Effector memory CD8-positive, alpha-beta T cell (primary cell): ENCODE measurements around the gene CLK4.
A peak's percentile ranks its signal among the peaks of the same experiment; 100 is the strongest.

ENCODE experiments used
- ATAC-seq: fragments of 150-1000 bp; cut with Tn5 transposase; replicated peaks from 2 replicates; pipeline ENCODE4 v1.10.0; 2021; ENCODE audit warnings: mild to moderate bottlenecking, moderate library complexity
- DNase-seq, 3 experiments: peaks; one replicate each; pipeline ENCODE4 v3.0.0; 2021
- H3K27ac Mint-ChIP-seq, 2 donors: one replicate each; pipeline ENCODE4 v1.8.0; 2022; ENCODE audit warnings: mild to moderate bottlenecking in 2 of 2, mixed read lengths in 2 of 2, moderate library complexity in 2 of 2
- H3K27me3 Mint-ChIP-seq, 2 donors: one replicate each; pipeline ENCODE4 v1.8.0; 2022; ENCODE audit warnings: mixed read lengths in 2 of 2
- H3K36me3 Mint-ChIP-seq: one replicate; pipeline ENCODE4 v1.8.0; 2022; ENCODE audit warnings: mild to moderate bottlenecking, moderate library complexity, mixed read lengths; ENCODE audit not compliant: insufficient read depth
- H3K4me1 Mint-ChIP-seq, 2 donors: one replicate each; pipeline ENCODE4 v1.8.0; 2022; ENCODE audit warnings: low read depth in 2 of 2, mixed read lengths in 2 of 2
- H3K4me3 Mint-ChIP-seq, 2 donors: one replicate each; pipeline ENCODE4 v1.8.0; 2022; ENCODE audit warnings: mild to moderate bottlenecking in 2 of 2, mixed read lengths in 2 of 2, moderate library complexity in 2 of 2
- H3K9me3 Mint-ChIP-seq, 2 donors: one replicate each; pipeline ENCODE4 v1.8.0; 2022; ENCODE audit warnings: mixed read lengths in 2 of 2

The CLK4 gene

GRCh38 chr5:178625679-178626483, 969 bp downstream of the CLK4 start:
- Mint-ChIP-seq H3K36me3 (peaks cover 35% of the 10 kb centered on the region), H3K4me3 (peak overlapping the region; percentile 94 to 98), H3K4me1 (peaks cover 23 to 36% of the 10 kb centered on the region in 2 donors), H3K9me3 (no peaks in the 10 kb centered on the region), H3K27ac (peak overlapping the region; percentile 98 to 99), H3K27me3 (no peaks in the 10 kb centered on the region)
- peak; percentile 6 for ATAC-seq
- DNase-seq: peak in 1 of 3 experiments; percentile 3

DNA sequence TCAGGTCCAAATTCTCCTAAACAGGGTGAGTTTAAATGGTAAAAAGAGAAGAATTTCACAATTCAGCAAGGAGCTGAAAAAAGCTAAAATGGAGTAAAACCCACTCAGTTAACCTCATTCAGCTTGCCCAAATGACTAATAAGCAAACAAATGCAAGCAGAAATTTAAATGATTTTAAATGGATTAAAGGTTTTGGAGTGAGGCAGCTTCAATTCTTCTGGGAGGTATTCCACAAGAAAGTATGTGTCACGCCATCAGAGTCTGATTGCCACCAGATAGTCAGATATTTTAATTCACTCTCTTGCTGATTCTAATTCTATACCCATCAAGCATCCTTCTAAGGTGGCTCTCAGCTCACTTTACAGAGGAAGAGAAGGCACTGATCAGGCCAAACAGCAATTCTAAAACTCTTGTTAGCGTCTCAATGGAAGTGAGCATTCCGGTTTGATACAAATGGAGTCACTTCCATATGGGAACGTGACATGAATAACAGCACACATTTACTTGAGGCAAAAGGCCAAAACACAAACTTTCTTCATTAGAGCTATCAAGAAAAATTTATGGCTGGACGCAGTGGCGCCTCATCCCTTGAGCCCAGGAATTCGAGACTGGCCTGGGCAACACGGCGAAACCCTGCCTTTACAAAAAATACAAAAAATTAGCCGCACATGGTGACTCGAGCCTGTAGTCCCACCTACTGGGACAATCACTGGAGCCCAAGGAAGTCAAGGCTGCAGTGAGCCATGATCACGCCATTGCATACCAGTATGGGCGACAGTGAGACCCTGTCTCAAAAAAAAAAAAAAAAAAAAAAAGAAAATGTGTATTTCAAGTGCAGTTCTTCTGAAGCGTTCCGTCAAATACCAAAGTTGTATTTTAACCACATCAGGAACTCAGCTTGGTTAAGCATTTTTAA, 2.0 kb downstream of the CLK4 start:
- Mint-ChIP-seq H3K36me3 (peaks cover 45% of the 10 kb centered on the region), H3K4me3 (peak overlapping the region; percentile 94 to 98), H3K4me1 (peaks cover 30 to 45% of the 10 kb centered on the region in 2 donors), H3K9me3 (no peaks in the 10 kb centered on the region), H3K27ac (peak overlapping the region; percentile 98 to 99), H3K27me3 (no peaks in the 10 kb centered on the region)
- ATAC-seq (no peak), DNase-seq (no peak)

GRCh38 chr5:178622679-178623247, 4.1 kb downstream of the CLK4 start:
- DNase-seq: no peak
- peaks cover 63% of the 10 kb centered on the region for H3K36me3 Mint-ChIP-seq
- no peak overlapping the region for H3K27ac Mint-ChIP-seq
- H3K4me3 Mint-ChIP-seq: peak overlapping the region in 1 of 2 donors; percentile 98
- no peaks in the 10 kb centered on the region for H3K27me3 Mint-ChIP-seq
- H3K4me1 Mint-ChIP-seq: peaks cover 42 to 61% of the 10 kb centered on the region in 2 donors
- no peak for ATAC-seq
- H3K9me3 Mint-ChIP-seq: no peaks in the 10 kb centered on the region

DNA sequence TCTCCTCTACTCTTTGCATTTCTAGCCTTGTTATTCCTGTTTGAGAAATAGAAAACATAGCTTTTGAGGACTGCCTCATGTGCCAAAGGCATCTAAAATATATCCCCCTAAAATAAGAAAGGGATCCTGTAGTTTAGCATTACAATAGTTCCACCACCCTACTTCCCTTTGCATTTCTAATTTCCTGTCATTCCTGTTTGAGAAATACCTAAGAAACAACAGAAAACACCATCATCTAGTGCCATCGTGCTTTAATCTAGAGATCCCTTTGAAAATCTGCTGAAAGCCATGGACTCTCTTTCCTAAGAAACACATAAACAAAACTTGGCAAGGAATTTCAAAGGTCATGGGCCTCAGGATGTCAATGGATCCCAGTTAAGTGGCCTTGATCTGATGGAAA, 7.5 kb downstream of the CLK4 start:
- DNase-seq (no peak), ATAC-seq (no peak)
- Mint-ChIP-seq H3K27me3 (no peaks in the 10 kb centered on the region), H3K4me3 (no peak overlapping the region), H3K36me3 (peaks cover 83% of the 10 kb centered on the region), H3K27ac (peak overlapping the region in 1 of 2 donors; percentile 62), H3K4me1 (peaks cover 33 to 53% of the 10 kb centered on the region in 2 donors), H3K9me3 (no peaks in the 10 kb centered on the region)

DNA sequence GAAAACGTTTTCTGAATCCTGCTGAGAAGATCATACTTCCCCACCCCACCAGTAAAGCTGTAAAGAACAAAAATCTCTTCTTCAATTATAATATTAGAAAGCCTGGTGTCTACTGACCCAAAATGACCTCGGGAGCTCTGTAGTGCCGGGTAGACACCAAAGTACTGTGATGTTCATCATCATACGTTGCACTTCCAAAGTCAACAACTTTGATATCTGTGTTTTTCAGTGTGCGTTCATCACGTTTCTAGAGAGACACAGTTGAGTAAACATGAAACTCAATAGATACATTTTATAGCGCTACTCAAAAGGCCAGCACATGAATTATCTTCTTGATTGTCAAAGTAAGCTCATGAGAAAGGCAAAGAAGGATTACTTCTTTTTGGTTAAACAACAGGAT, 14.6 kb downstream of the CLK4 start:
- H3K27me3 Mint-ChIP-seq: no peaks in the 10 kb centered on the region
- H3K36me3 Mint-ChIP-seq: peaks cover 91% of the 10 kb centered on the region
- no peak for ATAC-seq
- peak overlapping the region; percentile 33 to 44 for H3K27ac Mint-ChIP-seq
- H3K4me1 Mint-ChIP-seq: peaks cover 3 to 32% of the 10 kb centered on the region in 2 donors
- no peak overlapping the region for H3K4me3 Mint-ChIP-seq
- no peaks in the 10 kb centered on the region for H3K9me3 Mint-ChIP-seq
- DNase-seq: no peak

- ATAC-seq: no peak
- Mint-ChIP-seq H3K27ac (peak overlapping the region in 1 of 2 donors; percentile 47), H3K4me1 (peaks cover 1 to 12% of the 10 kb centered on the region in 2 donors), H3K36me3 (peaks cover 98% of the 10 kb centered on the region), H3K27me3 (no peaks in the 10 kb centered on the region), H3K4me3 (no peak overlapping the region), H3K9me3 (no peaks in the 10 kb centered on the region)
- DNase-seq: no peak
Measured at GRCh38 chr5:178606269-178606668, 20.6 kb downstream of the CLK4 start.

DNA sequence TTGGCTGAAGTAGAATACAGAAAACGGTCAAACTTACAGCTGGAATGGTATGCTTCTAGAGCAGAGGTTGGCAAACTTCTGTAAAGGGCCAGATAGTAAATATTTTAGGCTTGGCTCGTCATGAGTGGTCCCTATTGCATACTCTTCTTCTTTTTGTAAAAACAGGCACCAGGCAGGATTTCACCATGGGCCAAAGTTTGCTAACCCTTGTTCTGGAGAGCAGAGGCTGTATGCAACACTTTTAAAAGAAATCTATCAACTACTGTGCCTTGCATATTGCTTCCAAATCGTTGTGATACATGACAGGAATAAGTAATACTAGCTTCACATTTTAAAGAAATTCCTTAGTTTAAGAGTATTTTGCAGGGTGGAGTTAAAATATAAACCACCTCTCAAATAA, 21.1 kb downstream of the CLK4 start:
- no peak overlapping the region for H3K27ac Mint-ChIP-seq

GRCh38 chr5:178602752-178603151, 24.1 kb downstream of the CLK4 start:
- ATAC-seq (no peak), DNase-seq (no peak)
- H3K4me1 Mint-ChIP-seq: peaks cover 0 to 3% of the 10 kb centered on the region in 2 donors
- H3K27me3 Mint-ChIP-seq: no peaks in the 10 kb centered on the region
- H3K27ac Mint-ChIP-seq: no peak overlapping the region
- no peaks in the 10 kb centered on the region for H3K9me3 Mint-ChIP-seq
- H3K36me3 Mint-ChIP-seq: peaks cover 76% of the 10 kb centered on the region
- H3K4me3 Mint-ChIP-seq: no peak overlapping the region

More for the DNA sequence above, 21.1 kb downstream of the CLK4 start:
- Mint-ChIP-seq H3K27me3 (no peaks in the 10 kb centered on the region), H3K4me3 (no peak overlapping the region), H3K9me3 (no peaks in the 10 kb centered on the region), H3K4me1 (peaks cover 1 to 8% of the 10 kb centered on the region in 2 donors), H3K36me3 (peaks cover 98% of the 10 kb centered on the region)
- ATAC-seq (no peak), DNase-seq (no peak)

GRCh38 chr5:178595750-178596149, 31.1 kb downstream of the CLK4 start:
- Mint-ChIP-seq H3K27me3 (peaks cover 14 to 15% of the 10 kb centered on the region in 2 donors), H3K9me3 (peaks cover 6 to 21% of the 10 kb centered on the region in 2 donors), H3K4me3 (no peak overlapping the region), H3K4me1 (no peaks in the 10 kb centered on the region), H3K36me3 (peaks cover 6% of the 10 kb centered on the region), H3K27ac (no peak overlapping the region)
- ATAC-seq (no peak), DNase-seq (no peak)

- H3K27me3 Mint-ChIP-seq: peaks cover 16 to 18% of the 10 kb centered on the region in 2 donors
- no peak overlapping the region for H3K4me3 Mint-ChIP-seq
- no peak overlapping the region for H3K27ac Mint-ChIP-seq
- H3K36me3 Mint-ChIP-seq: peaks cover 5% of the 10 kb centered on the region
- H3K9me3 Mint-ChIP-seq: peaks cover 6 to 21% of the 10 kb centered on the region in 2 donors
- H3K4me1 Mint-ChIP-seq: no peaks in the 10 kb centered on the region
- ATAC-seq: no peak
- DNase-seq: no peak
Measured at GRCh38 chr5:178595150-178595549, 31.7 kb downstream of the CLK4 start.

DNA sequence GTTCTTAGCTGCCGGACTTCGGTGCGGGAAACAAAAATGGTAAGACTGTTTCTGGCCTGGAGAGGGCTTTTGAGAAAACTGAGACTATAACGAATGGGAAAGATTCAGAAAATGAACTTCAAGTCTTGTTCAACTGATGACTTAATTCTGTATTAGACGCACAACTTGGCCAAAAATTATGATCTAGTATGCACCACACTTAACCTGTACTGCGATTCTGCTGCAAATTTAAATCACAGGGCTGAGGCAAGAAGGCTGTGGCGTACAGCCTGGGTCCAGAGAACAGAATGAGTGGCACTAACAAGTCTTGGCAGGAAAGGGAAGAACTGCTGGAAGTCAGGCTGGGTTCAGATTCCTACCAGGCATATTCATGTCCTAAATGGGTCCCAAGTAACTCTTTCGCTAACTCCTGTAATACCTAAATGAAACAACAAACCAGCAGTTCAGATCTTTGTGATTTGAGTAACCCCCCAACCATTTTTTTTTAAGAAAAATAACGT, 35.9 kb downstream of the CLK4 start:
- H3K36me3 Mint-ChIP-seq: no peaks in the 10 kb centered on the region
- DNase-seq (no peak), ATAC-seq (no peak)
- H3K27ac Mint-ChIP-seq: no peak overlapping the region
- no peaks in the 10 kb centered on the region for H3K4me1 Mint-ChIP-seq
- peaks cover 6 to 20% of the 10 kb centered on the region in 2 donors for H3K9me3 Mint-ChIP-seq
- peak overlapping the region; percentile 69 to 80 for H3K4me3 Mint-ChIP-seq
- H3K27me3 Mint-ChIP-seq: peaks cover 48 to 54% of the 10 kb centered on the region in 2 donors

- H3K27me3 Mint-ChIP-seq: peaks cover 54 to 60% of the 10 kb centered on the region in 2 donors
- H3K27ac Mint-ChIP-seq: no peak within 1 kb of the TSS
- peaks cover 3 to 14% of the 10 kb centered on the region in 2 donors for H3K9me3 Mint-ChIP-seq
- no peaks in the 10 kb centered on the region for H3K36me3 Mint-ChIP-seq
- peak within 1 kb of the TSS; percentile 69 to 80 for H3K4me3 Mint-ChIP-seq
- no peaks in the 10 kb centered on the region for H3K4me1 Mint-ChIP-seq
- ATAC-seq (peak; percentile 80), DNase-seq (peak; percentile 21 to 30 (median 28))
Measured at GRCh38 chr5:178590141-178590923, 36.5 kb downstream of the CLK4 start, which contains the start of gene COL23A1. Gene COL23A1, minus strand, starts transcription at chr5:178590393.
